Activated CD4-positive, alpha-beta T cell treated with anti-CD3 and anti-CD28 coated beads for 48 hours (primary cell): Measurements from ENCODE around the gene RNF167.
"Not testable (repeated sequence)": the region's sequence is repeated elsewhere in the genome, so short reads cannot be mapped to it uniquely, and the experiment has no call there.

Experiments used
- DNase-seq: peaks from one replicate; pipeline ENCODE4 v3.0.0-alpha.2; 2020

Gene RNF167

GRCh38 chr17:4903051-4903818 lies 36.8 kb upstream of the RNF167 start, which contains the start of gene CHRNE:
CHRNE (minus strand) TSS chr17:4903098; CDS start chr17:4903063, 35 bp downstream.
- peak; percentile 88 for DNase-seq

- not testable (repeated sequence) for DNase-seq
Observed at GRCh38 chr17:4906642-4907041, 33.4 kb upstream of the RNF167 start.

GRCh38 chr17:4908301-4908700 lies 31.8 kb upstream of the RNF167 start:
- DNase-seq: peak; percentile 39

- peak; percentile 84 for DNase-seq
Observed at GRCh38 chr17:4908711-4909496, 31.2 kb upstream of the RNF167 start.

- no peak for DNase-seq
Observed at GRCh38 chr17:4913994-4914393, 26.1 kb upstream of the RNF167 start.

- not testable (repeated sequence) for DNase-seq
Observed at GRCh38 chr17:4914551-4914950, 25.5 kb upstream of the RNF167 start.

- no peak for DNase-seq
Observed at GRCh38 chr17:4919511-4920047, 20.5 kb upstream of the RNF167 start.

GRCh38 chr17:4920351-4921048 lies 19.6 kb upstream of the RNF167 start:
- no peak for DNase-seq

- DNase-seq: no peak
Observed at GRCh38 chr17:4921320-4921719, 18.7 kb upstream of the RNF167 start.

GRCh38 chr17:4926577-4927335 lies 13.3 kb upstream of the RNF167 start:
- DNase-seq: not testable (repeated sequence)

GRCh38 chr17:4928881-4929280 lies 11.2 kb upstream of the RNF167 start:
- DNase-seq: no peak

- DNase-seq: no peak
Observed at GRCh38 chr17:4931963-4932362, 8.1 kb upstream of the RNF167 start, which contains the start of gene GP1BA. GP1BA (plus strand) TSS chr17:4932277; CDS start chr17:4932605, 328 bp downstream.

- DNase-seq: no peak
Observed at GRCh38 chr17:4932756-4933155, 7.3 kb upstream of the RNF167 start.

- no peak for DNase-seq
Observed at GRCh38 chr17:4933646-4934045, 6.4 kb upstream of the RNF167 start.

GRCh38 chr17:4934173-4934979 lies 5.7 kb upstream of the RNF167 start:
- DNase-seq: no peak

- DNase-seq: no peak
Observed at GRCh38 chr17:4935650-4936049, 4.4 kb upstream of the RNF167 start.

GRCh38 chr17:4936436-4936835 lies 3.6 kb upstream of the RNF167 start:
- no peak for DNase-seq

GRCh38 chr17:4937553-4937952 lies 2.5 kb upstream of the RNF167 start:
- no peak for DNase-seq

- DNase-seq: no peak
Observed at GRCh38 chr17:4938069-4938491, 2.0 kb upstream of the RNF167 start.

- no peak for DNase-seq
Observed at GRCh38 chr17:4938688-4939545, 1.2 kb upstream of the RNF167 start.

GRCh38 chr17:4939546-4939795 lies 597 bp upstream of the RNF167 start:
- DNase-seq: no peak
